SH-SY5Y (cell line): Measurements from ENCODE around the gene GSC.

Experiments used
- GATA2 ChIP-seq: IDR thresholded peaks from 2 replicates; pipeline ENCODE4 v1.6.1; 2011; ENCODE audit warnings: mild to moderate bottlenecking, low read depth, low read length
- GATA3 ChIP-seq: IDR thresholded peaks from 2 replicates; pipeline ENCODE4 v1.6.1; 2011; ENCODE audit warnings: low read depth, mild to moderate bottlenecking, low read length, moderate library complexity

GRCh38 chr14:94775871-94776210 lies 5.9 kb upstream of the GSC start:
- TF ChIP-seq GATA3 (no peak), GATA2 (no peak)
